ENCODE data around the gene DGKI. TPM values are rescaled to one million over a fixed set of nuclear protein-coding genes. Genes with fewer than 3 reads are reported as not detected.

DGKI gene
- total and polyA plus RNA-seq, 2 experiments from 2014 or later, result 0.16 to 1.0 TPM

GRCh38 chr7:137485818-137486217, 361.0 kb downstream of the DGKI start (continued):
- no peak for TF ChIP-seq CTCF (conservative IDR thresholded peaks at IDR 0.05; ENCODE audit: low read depth in 2 of 2)
- no peak for TF ChIP-seq JUNB (IDR thresholded peaks at IDR 0.05; ENCODE audit: unreplicated experiment)
- TF ChIP-seq ETS1 (IDR thresholded peaks at IDR 0.05), result no peak
- no peak for TF ChIP-seq POLR2AphosphoS5 (IDR thresholded peaks at IDR 0.05; ENCODE audit: low read depth)
- TF ChIP-seq ZNF331 (CRISPR knock-in tag; IDR thresholded peaks at IDR 0.05; ENCODE audit: low read depth), result no peak
- TF ChIP-seq EZH2phosphoT487 (IDR thresholded peaks at IDR 0.05; ENCODE audit: unreplicated experiment), result no peak
- TF ChIP-seq NANOG (IDR thresholded peaks at IDR 0.05; ENCODE audit: borderline replicate concordance), result no peak
- no peak for TF ChIP-seq CREB1 (CRISPR knock-in tag; IDR thresholded peaks at IDR 0.05; ENCODE audit: low read depth)
- TF ChIP-seq STAT1 (IDR thresholded peaks at IDR 0.05; ENCODE audit: unreplicated experiment), result no peak

- Histone ChIP-seq H3K4me1 (ENCODE audit: insufficient read depth) (no peaks in the 10 kb centered on the region), H3F3A (replicated peaks; ENCODE audit: low read depth) (no peaks in the 10 kb centered on the region), H2AFZ (no peak overlapping the region), H3K27me3 (ENCODE audit: insufficient read depth) (no peaks in the 10 kb centered on the region), H3K4me2 (no peak overlapping the region), H3K36me3 (ENCODE audit: insufficient read depth) (no peaks in the 10 kb centered on the region; the same call in 1 of the 2 replicates), H4K20me1 (replicated peaks; ENCODE audit: insufficient read depth) (no peaks in the 10 kb centered on the region), H3K27ac (ENCODE audit: low read depth) (no peak overlapping the region), H3K4me3 (no peak overlapping the region), H3K9me2 (ENCODE audit: insufficient read depth) (no peaks in the 10 kb centered on the region), H3K79me2 (replicated peaks; ENCODE audit: insufficient read depth) (no peaks in the 10 kb centered on the region)
- Mint-ChIP-seq H3K9me3 (no peaks in the 10 kb centered on the region), H3K27me3 (ENCODE audit: insufficient read depth, low read depth, poor library complexity) (no peaks in the 10 kb centered on the region), H3K36me3 (ENCODE audit: low read depth) (no peaks in the 10 kb centered on the region), H3K27ac (no peak overlapping the region), H3K4me1 (no peaks in the 10 kb centered on the region), H3K4me3 (no peak overlapping the region)
- no peak for ATAC-seq
- TF ChIP-seq CTCF (conservative IDR thresholded peaks at IDR 0.05; ENCODE audit: low read depth in 2 of 2) (no peak), EZH2phosphoT487 (IDR thresholded peaks at IDR 0.05; ENCODE audit: unreplicated experiment) (no peak), ZNF331 (CRISPR knock-in tag; IDR thresholded peaks at IDR 0.05; ENCODE audit: low read depth) (no peak), REST (IDR thresholded peaks at IDR 0.05; ENCODE audit: unreplicated experiment) (no peak), CREB1 (CRISPR knock-in tag; IDR thresholded peaks at IDR 0.05; ENCODE audit: low read depth) (no peak), ETS1 (IDR thresholded peaks at IDR 0.05) (no peak), EZH2 (IDR thresholded peaks at IDR 0.05; ENCODE audit: low read depth, unreplicated experiment) (no peak), POLR2AphosphoS5 (IDR thresholded peaks at IDR 0.05; ENCODE audit: low read depth) (no peak), NANOG (IDR thresholded peaks at IDR 0.05; ENCODE audit: borderline replicate concordance) (no peak), ZNF114 (CRISPR knock-in tag; IDR thresholded peaks at IDR 0.05) (no peak), JUNB (IDR thresholded peaks at IDR 0.05; ENCODE audit: unreplicated experiment) (no peak), STAT1 (IDR thresholded peaks at IDR 0.05; ENCODE audit: unreplicated experiment) (no peak)
- no peak for DNase-seq (ENCODE audit: low spot score)
Observed at GRCh38 chr7:137484326-137484725, 362.4 kb downstream of the DGKI start.

Data from GM23338 (cell line).